Measurements from ENCODE around the gene AIP. TPM values are rescaled to one million over a fixed set of nuclear protein-coding genes. Genes with fewer than 3 reads are reported as not detected.

Gene AIP
- total RNA-seq (ENCODE audit: unreplicated experiment): 32.9 TPM
- long read RNA-seq, transcript AIP-201 (6 exons, 1,221 nt): major isoform, 19 of 24 reads
- long read RNA-seq, partial matches to known transcripts: 2 of 24 reads
- long read RNA-seq, other reads (novel, unspliced or antisense): 3 of 24 reads

DNA sequence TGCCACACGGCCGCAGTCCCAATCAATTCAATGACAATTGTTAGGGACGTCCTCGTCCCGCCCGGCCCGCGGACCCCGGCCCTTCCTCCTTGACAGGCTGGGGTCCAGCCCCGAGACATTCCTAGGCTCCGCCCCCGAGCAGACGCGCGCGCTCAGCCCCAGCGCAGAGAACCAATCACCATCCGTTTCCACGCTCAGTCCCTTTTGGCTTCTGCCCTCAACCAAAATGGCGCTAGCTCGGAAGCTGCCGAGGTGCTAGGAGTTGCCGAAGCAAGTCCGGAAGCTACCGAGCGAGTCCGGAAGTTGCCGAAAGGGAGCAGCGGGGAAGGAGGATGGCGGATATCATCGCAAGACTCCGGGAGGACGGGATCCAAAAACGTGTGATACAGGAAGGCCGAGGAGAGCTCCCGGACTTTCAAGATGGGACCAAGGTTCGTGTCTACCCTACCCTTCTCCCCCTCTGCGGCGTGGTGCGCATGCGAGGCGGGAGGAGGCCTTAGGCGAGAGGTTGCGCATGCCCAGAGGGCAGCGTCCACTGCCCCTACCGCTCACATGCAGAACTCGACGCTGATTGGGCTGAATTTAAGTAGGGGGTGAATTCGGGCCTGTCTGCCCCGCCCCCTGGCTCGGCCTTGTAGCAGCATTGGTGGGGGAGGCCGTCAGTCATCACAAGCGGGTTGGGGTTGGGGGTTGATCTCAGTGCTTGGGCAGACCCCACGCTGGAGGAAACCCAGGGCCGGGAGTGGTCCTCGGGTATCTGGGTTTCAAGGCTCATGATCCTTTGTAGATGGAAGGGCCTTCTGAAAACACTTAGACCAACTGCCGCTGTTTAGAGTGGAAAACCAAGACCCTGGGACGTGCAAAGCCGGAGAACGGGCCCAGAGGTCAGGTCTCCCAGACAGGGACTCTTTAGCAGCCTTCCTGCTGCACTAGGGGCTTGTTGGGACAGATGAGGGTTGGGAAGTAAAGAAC, at the start of gene AIP:
Gene AIP (plus strand): TSS at position 200 of the 972 bp plus-strand sequence. CDS start 133 bp downstream, at position 333.
- DNase-seq (ENCODE audit: low spot score): peak; percentile 94
- H3K4me1 Mint-ChIP-seq (ENCODE audit: unreplicated experiment): peaks cover 16% of the 10 kb centered on the region
- H3K27me3 Mint-ChIP-seq (ENCODE audit: unreplicated experiment): peaks cover 14% of the 10 kb centered on the region
- H3K27ac Mint-ChIP-seq (ENCODE audit: unreplicated experiment): peak within 1 kb of the TSS; percentile 96
- peaks cover 24% of the 10 kb centered on the region for H3K36me3 Mint-ChIP-seq (ENCODE audit: low read depth, unreplicated experiment)
- peak within 1 kb of the TSS; percentile 93 for H3K4me3 Mint-ChIP-seq (ENCODE audit: unreplicated experiment)
- H3K9me3 Mint-ChIP-seq (ENCODE audit: unreplicated experiment): no peaks in the 10 kb centered on the region
- TF ChIP-seq, protein P1, sequence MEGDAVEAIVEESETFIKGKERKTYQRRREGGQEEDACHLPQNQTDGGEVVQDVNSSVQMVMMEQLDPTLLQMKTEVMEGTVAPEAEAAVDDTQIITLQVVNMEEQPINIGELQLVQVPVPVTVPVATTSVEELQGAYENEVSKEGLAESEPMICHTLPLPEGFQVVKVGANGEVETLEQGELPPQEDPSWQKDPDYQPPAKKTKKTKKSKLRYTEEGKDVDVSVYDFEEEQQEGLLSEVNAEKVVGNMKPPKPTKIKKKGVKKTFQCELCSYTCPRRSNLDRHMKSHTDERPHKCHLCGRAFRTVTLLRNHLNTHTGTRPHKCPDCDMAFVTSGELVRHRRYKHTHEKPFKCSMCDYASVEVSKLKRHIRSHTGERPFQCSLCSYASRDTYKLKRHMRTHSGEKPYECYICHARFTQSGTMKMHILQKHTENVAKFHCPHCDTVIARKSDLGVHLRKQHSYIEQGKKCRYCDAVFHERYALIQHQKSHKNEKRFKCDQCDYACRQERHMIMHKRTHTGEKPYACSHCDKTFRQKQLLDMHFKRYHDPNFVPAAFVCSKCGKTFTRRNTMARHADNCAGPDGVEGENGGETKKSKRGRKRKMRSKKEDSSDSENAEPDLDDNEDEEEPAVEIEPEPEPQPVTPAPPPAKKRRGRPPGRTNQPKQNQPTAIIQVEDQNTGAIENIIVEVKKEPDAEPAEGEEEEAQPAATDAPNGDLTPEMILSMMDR (IDR thresholded peaks at IDR 0.05; ENCODE audit: unreplicated experiment): no peak

DNA sequence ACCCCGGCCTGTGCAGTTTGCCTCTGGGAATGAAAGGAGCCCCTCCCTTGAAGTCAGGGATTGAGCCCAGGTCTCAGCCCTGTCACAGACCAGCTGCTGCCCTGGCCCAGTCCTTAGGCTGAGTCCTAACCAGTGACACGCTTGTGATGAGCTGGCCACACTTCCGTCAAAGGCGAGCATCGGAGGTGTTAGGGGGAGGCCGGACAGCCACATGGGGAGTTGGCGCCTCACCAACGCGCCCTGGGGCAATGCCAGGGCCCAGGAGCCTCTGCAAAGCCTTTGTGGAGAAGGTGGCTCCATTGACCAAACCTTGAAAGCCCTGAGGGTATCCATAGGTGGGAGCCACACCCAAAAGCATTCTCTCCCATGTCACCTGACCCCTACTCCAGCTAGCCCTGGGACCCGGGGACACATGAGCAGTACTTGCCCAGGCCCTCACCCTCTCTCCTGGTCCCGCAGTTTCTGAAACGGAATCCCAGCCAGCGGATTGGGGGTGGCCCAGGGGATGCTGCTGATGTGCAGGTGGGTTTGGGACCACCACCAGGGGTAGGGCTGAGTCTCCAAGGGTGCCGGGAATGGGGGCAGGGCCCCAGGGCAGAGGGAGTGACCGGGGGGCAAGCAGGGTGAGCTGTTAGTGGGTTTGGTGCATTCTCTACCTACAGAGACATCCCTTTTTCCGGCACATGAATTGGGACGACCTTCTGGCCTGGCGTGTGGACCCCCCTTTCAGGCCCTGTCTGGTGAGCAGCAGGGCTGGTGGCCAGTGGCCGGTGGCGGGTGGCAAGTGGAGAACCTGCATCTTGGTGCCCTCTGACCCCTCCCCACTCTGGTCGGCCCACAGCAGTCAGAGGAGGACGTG, 49.1 kb upstream of the AIP start:
- Mint-ChIP-seq H3K36me3 (ENCODE audit: low read depth, unreplicated experiment) (peaks cover 17% of the 10 kb centered on the region), H3K27me3 (ENCODE audit: unreplicated experiment) (peaks cover 10% of the 10 kb centered on the region), H3K4me3 (ENCODE audit: unreplicated experiment) (no peak overlapping the region), H3K9me3 (ENCODE audit: unreplicated experiment) (no peaks in the 10 kb centered on the region), H3K27ac (ENCODE audit: unreplicated experiment) (peak overlapping the region; percentile 36), H3K4me1 (ENCODE audit: unreplicated experiment) (peaks cover 4% of the 10 kb centered on the region)
- no peak for DNase-seq (ENCODE audit: low spot score)
- TF ChIP-seq, protein P1 (IDR thresholded peaks at IDR 0.05; ENCODE audit: unreplicated experiment): no peak

DNA sequence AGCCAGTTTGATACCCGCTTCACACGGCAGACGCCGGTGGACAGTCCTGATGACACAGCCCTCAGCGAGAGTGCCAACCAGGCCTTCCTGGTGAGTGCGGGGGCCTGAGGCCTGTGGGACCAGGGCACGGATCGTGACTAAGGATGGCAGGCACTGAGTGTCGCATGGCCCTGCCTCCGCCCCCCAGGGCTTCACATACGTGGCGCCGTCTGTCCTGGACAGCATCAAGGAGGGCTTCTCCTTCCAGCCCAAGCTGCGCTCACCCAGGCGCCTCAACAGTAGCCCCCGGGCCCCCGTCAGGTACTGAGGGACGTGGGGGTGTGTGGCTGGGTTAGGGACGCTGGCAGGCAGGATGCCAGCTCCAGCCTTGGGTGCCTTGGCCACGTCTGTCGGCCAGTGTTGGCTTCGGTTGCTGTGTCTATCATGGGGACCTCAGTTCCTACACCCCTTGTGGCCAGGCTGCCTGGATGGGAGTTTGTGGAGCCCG, 48.4 kb upstream of the AIP start:
- TF ChIP-seq, protein P1 (IDR thresholded peaks at IDR 0.05; ENCODE audit: unreplicated experiment): no peak
- H3K27ac Mint-ChIP-seq (ENCODE audit: unreplicated experiment): no peak overlapping the region
- no peak for DNase-seq (ENCODE audit: low spot score)
- H3K9me3 Mint-ChIP-seq (ENCODE audit: unreplicated experiment): no peaks in the 10 kb centered on the region
- peaks cover 8% of the 10 kb centered on the region for H3K4me1 Mint-ChIP-seq (ENCODE audit: unreplicated experiment)
- H3K36me3 Mint-ChIP-seq (ENCODE audit: low read depth, unreplicated experiment): peaks cover 23% of the 10 kb centered on the region
- H3K4me3 Mint-ChIP-seq (ENCODE audit: unreplicated experiment): no peak overlapping the region
- peaks cover 17% of the 10 kb centered on the region for H3K27me3 Mint-ChIP-seq (ENCODE audit: unreplicated experiment)

DNA sequence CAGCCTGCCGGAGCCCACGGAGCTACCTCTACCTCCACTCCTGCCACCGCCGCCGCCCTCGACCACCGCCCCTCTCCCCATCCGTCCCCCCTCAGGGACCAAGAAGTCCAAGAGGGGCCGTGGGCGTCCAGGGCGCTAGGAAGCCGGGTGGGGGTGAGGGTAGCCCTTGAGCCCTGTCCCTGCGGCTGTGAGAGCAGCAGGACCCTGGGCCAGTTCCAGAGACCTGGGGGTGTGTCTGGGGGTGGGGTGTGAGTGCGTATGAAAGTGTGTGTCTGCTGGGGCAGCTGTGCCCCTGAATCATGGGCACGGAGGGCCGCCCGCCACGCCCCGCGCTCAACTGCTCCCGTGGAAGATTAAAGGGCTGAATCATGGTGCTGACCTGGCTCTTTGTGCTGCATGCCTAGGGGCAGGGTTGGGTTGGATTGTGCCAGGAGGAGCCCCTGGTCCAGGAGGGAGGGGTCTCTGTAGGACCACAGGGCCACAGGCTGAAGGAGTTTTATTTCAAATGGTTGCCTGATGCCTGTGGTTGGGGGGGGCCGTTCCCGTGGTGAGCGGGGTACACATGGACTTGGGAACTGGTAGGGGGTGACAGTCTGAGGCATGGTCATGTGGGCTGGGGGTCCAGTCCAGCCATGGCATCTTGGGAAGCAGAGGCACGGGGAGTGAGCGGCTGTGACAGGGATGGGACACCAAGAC, 47.6 kb upstream of the AIP start:
- peaks cover 24% of the 10 kb centered on the region for H3K27me3 Mint-ChIP-seq (ENCODE audit: unreplicated experiment)
- H3K4me3 Mint-ChIP-seq (ENCODE audit: unreplicated experiment): no peak overlapping the region
- no peak for DNase-seq (ENCODE audit: low spot score)
- peaks cover 25% of the 10 kb centered on the region for H3K36me3 Mint-ChIP-seq (ENCODE audit: low read depth, unreplicated experiment)
- H3K27ac Mint-ChIP-seq (ENCODE audit: unreplicated experiment): no peak overlapping the region
- H3K9me3 Mint-ChIP-seq (ENCODE audit: unreplicated experiment): no peaks in the 10 kb centered on the region
- H3K4me1 Mint-ChIP-seq (ENCODE audit: unreplicated experiment): peaks cover 9% of the 10 kb centered on the region
- TF ChIP-seq, protein P1 (IDR thresholded peaks at IDR 0.05; ENCODE audit: unreplicated experiment): no peak
